Measurements from ENCODE around the gene PHLDA3. TPM values are rescaled to one million over a fixed set of nuclear protein-coding genes. Genes with fewer than 3 reads are reported as not detected.

PHLDA3 gene
- total RNA-seq, 1 donor: 0.31 TPM

- no peaks in the 10 kb centered on the region for H3K9me3 ChIP-seq (ENCODE audit: low read depth, low read length)
- H3K4me1 ChIP-seq (ENCODE audit: insufficient read depth, low read length): peaks cover 15% of the 10 kb centered on the region
- H3K4me3 ChIP-seq (ENCODE audit: low read length): no peak overlapping the region
- H3K27me3 ChIP-seq (ENCODE audit: insufficient read depth, low read length): no peaks in the 10 kb centered on the region
Observed at GRCh38 chr1:201448990-201449389, 20.0 kb downstream of the PHLDA3 start.

GRCh38 chr1:201447903-201448871, 20.8 kb downstream of the PHLDA3 start:
- Histone ChIP-seq H3K9me3 (ENCODE audit: low read depth, low read length) (no peaks in the 10 kb centered on the region), H3K4me1 (ENCODE audit: insufficient read depth, low read length) (peaks cover 15% of the 10 kb centered on the region), H3K27me3 (ENCODE audit: insufficient read depth, low read length) (no peaks in the 10 kb centered on the region), H3K4me3 (ENCODE audit: low read length) (no peak overlapping the region)

GRCh38 chr1:201445310-201445709, 23.7 kb downstream of the PHLDA3 start:
- H3K9me3 ChIP-seq (ENCODE audit: low read depth, low read length): no peaks in the 10 kb centered on the region

GRCh38 chr1:201444792-201445191, 24.2 kb downstream of the PHLDA3 start:
- no peaks in the 10 kb centered on the region for H3K9me3 ChIP-seq (ENCODE audit: low read depth, low read length)
- no peak overlapping the region for H3K4me3 ChIP-seq (ENCODE audit: low read length)
- peaks cover 4% of the 10 kb centered on the region for H3K4me1 ChIP-seq (ENCODE audit: insufficient read depth, low read length)
- H3K27me3 ChIP-seq (ENCODE audit: insufficient read depth, low read length): no peaks in the 10 kb centered on the region

More at GRCh38 chr1:201445310-201445709, 23.7 kb downstream of the PHLDA3 start:
- Histone ChIP-seq H3K27me3 (ENCODE audit: insufficient read depth, low read length) (no peaks in the 10 kb centered on the region), H3K4me1 (ENCODE audit: insufficient read depth, low read length) (peaks cover 4% of the 10 kb centered on the region), H3K4me3 (ENCODE audit: low read length) (no peak overlapping the region)

- Histone ChIP-seq H3K9me3 (ENCODE audit: low read depth, low read length) (no peaks in the 10 kb centered on the region), H3K4me1 (ENCODE audit: insufficient read depth, low read length) (peaks cover 4% of the 10 kb centered on the region), H3K4me3 (ENCODE audit: low read length) (no peak overlapping the region), H3K27me3 (ENCODE audit: insufficient read depth, low read length) (no peaks in the 10 kb centered on the region)
Observed at GRCh38 chr1:201443747-201444146, 25.2 kb downstream of the PHLDA3 start.

- Histone ChIP-seq H3K9me3 (ENCODE audit: low read depth, low read length) (no peaks in the 10 kb centered on the region), H3K4me1 (ENCODE audit: insufficient read depth, low read length) (no peaks in the 10 kb centered on the region), H3K27me3 (ENCODE audit: insufficient read depth, low read length) (no peaks in the 10 kb centered on the region)
Observed at GRCh38 chr1:201436969-201437368, 32.0 kb downstream of the PHLDA3 start.

GRCh38 chr1:201436393-201436792, 32.6 kb downstream of the PHLDA3 start:
- no peaks in the 10 kb centered on the region for H3K4me1 ChIP-seq (ENCODE audit: insufficient read depth, low read length)
- no peak overlapping the region for H3K4me3 ChIP-seq (ENCODE audit: low read length)
- H3K27me3 ChIP-seq (ENCODE audit: insufficient read depth, low read length): no peaks in the 10 kb centered on the region
- no peaks in the 10 kb centered on the region for H3K9me3 ChIP-seq (ENCODE audit: low read depth, low read length)

More at GRCh38 chr1:201436969-201437368, 32.0 kb downstream of the PHLDA3 start:
- H3K4me3 ChIP-seq (ENCODE audit: low read length): no peak overlapping the region

GRCh38 chr1:201434266-201434665, 34.7 kb downstream of the PHLDA3 start:
- no peaks in the 10 kb centered on the region for H3K27me3 ChIP-seq (ENCODE audit: insufficient read depth, low read length)
- H3K4me1 ChIP-seq (ENCODE audit: insufficient read depth, low read length): no peaks in the 10 kb centered on the region
- H3K4me3 ChIP-seq (ENCODE audit: low read length): no peak overlapping the region
- no peaks in the 10 kb centered on the region for H3K9me3 ChIP-seq (ENCODE audit: low read depth, low read length)

GRCh38 chr1:201433609-201434008, 35.4 kb downstream of the PHLDA3 start:
- no peaks in the 10 kb centered on the region for H3K27me3 ChIP-seq (ENCODE audit: insufficient read depth, low read length)
- no peak overlapping the region for H3K4me3 ChIP-seq (ENCODE audit: low read length)
- H3K4me1 ChIP-seq (ENCODE audit: insufficient read depth, low read length): no peaks in the 10 kb centered on the region
- H3K9me3 ChIP-seq (ENCODE audit: low read depth, low read length): no peaks in the 10 kb centered on the region

- Histone ChIP-seq H3K4me3 (ENCODE audit: low read length) (no peak overlapping the region), H3K4me1 (ENCODE audit: insufficient read depth, low read length) (peaks cover 4% of the 10 kb centered on the region), H3K27me3 (ENCODE audit: insufficient read depth, low read length) (no peaks in the 10 kb centered on the region), H3K9me3 (ENCODE audit: low read depth, low read length) (no peaks in the 10 kb centered on the region)
Observed at GRCh38 chr1:201430776-201431175, 38.2 kb downstream of the PHLDA3 start.

GRCh38 chr1:201429736-201430501, 39.1 kb downstream of the PHLDA3 start:
- Histone ChIP-seq H3K4me3 (ENCODE audit: low read length) (no peak overlapping the region), H3K27me3 (ENCODE audit: insufficient read depth, low read length) (no peaks in the 10 kb centered on the region), H3K9me3 (ENCODE audit: low read depth, low read length) (no peaks in the 10 kb centered on the region), H3K4me1 (ENCODE audit: insufficient read depth, low read length) (peaks cover 4% of the 10 kb centered on the region)

GRCh38 chr1:201427963-201428362, 41.0 kb downstream of the PHLDA3 start:
- Histone ChIP-seq H3K9me3 (ENCODE audit: low read depth, low read length) (no peaks in the 10 kb centered on the region), H3K4me3 (ENCODE audit: low read length) (no peak overlapping the region), H3K27me3 (ENCODE audit: insufficient read depth, low read length) (no peaks in the 10 kb centered on the region), H3K4me1 (ENCODE audit: insufficient read depth, low read length) (peaks cover 4% of the 10 kb centered on the region)

- Histone ChIP-seq H3K27me3 (ENCODE audit: insufficient read depth, low read length) (no peaks in the 10 kb centered on the region), H3K9me3 (ENCODE audit: low read depth, low read length) (no peaks in the 10 kb centered on the region), H3K4me3 (ENCODE audit: low read length) (no peak overlapping the region), H3K4me1 (ENCODE audit: insufficient read depth, low read length) (peaks cover 4% of the 10 kb centered on the region)
Observed at GRCh38 chr1:201426479-201427310, 42.3 kb downstream of the PHLDA3 start.

- Histone ChIP-seq H3K9me3 (ENCODE audit: low read depth, low read length) (no peaks in the 10 kb centered on the region), H3K4me3 (ENCODE audit: low read length) (no peak overlapping the region), H3K27me3 (ENCODE audit: insufficient read depth, low read length) (no peaks in the 10 kb centered on the region), H3K4me1 (ENCODE audit: insufficient read depth, low read length) (peaks cover 4% of the 10 kb centered on the region)
Observed at GRCh38 chr1:201424146-201424545, 44.8 kb downstream of the PHLDA3 start.
